SHP77 treated with DMSO at 0.1 percent for 48 hours (cell line): ENCODE data around the gene PLA2G2F.
"Not testable (repeated sequence)": the region's sequence is repeated elsewhere in the genome, so short reads cannot be mapped to it uniquely, and the experiment has no call there.

Experiments
- DNase-seq: peaks from one replicate; lab custom pipeline; 2025; lab: John Stamatoyannopoulos, UW

The PLA2G2F gene

DNA sequence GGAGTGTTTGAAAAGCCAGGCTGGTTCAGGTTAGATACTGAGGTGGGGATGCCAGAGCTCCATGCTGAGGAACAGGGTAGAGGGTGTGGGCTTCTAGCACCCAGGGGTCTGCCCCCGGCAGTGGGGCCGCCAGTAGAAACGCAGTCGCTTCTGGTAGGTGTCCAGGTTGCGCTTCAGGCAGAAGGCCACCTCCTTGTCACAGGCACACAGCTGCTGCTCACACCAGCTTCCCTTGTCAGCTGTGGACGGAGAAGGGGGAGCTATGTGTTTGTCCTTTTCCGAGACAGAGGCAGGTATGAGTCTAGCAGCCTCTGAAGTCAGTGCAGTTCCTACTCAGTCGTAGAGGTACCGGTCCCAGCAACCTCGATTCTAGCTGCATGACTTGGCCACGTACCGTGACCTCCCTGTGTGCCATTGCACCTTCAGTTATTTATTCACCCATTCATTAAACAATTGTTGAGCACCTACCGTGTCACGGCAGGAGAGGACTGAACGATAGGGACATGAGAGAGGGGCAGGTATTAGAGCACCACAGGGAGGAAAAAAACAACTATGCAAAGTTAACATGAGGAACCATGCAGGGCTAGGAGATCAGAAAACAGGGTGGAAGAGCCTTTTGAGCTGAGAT, 25.0 kb upstream of the PLA2G2F start:
- no peak for DNase-seq

DNA sequence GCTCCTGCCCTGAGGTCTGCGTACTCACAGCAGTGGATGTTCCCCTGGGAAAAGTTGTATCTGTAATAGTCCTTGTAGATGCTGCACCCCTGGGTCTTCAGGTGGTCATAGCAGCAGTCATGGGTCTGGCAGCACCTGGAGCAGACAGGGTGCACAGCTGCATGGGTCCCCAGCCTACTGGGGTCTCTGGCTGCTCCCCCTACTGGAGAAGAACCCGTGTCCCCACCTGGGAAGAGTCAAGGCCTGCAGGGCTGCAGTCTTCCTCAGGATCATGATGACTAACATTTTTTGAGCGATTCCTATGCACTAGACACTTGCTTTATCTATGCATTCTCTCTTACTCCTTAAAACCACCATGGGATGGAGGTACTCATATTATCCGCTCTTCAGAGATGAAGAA, 23.6 kb upstream of the PLA2G2F start:
- no peak for DNase-seq

DNA sequence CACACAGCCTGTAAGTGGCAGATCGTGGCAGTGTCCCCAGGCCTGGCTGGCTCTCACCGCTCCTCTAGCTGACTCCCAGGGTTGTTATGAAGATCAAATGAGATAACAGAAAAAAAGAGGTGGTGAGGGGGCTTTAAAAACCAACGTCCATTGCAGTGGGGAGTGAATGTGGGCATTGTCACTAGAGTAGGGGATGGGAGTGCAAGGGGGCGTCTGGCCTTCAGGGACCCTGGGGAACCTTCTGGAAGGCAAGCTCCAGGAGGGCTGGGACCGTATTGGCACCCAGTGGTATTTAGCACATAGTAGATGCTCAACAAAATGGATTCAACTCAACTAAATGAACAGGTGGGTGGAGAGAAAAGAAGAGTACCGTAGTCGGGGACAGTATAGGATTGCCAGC, 23.2 kb upstream of the PLA2G2F start:
- DNase-seq = no peak

DNA sequence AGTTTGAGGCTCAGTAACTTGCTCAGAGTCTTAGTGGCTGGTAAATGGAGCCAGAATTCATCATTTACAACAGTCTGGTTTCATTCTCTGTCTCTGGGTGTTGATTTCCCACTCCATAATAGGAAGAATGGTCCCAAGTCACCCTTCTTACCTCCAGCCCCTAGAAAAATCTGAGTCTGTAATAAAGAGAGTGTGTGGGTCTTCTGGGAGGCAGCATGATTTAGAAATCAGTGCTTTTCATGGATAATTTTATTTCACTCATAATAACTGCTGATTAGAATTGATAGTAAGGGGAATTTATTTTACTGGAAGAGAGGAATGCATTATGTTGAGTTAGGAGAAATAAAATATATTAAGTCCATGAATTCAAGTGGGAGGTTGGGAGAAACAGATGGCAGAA, 21.9 kb upstream of the PLA2G2F start:
- DNase-seq = no peak

DNA sequence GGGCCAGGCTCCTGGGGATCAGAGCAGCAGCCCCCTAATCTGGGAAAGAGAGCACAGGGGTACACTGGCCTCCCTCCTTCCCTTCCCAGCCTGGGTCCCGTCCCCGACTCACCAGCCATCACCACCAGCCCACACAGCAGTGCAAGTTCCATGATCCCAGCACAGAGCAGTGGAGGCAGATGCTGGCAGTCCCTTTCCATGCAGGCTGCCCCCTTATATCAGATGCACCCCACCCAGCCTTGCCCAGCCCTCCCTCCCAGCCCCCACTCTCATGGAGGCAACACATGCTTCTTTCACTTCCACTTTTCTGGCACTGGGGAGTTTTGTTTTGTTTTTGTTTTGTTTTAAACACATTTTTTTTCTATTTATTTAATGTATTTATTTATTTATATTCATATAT, 19.8 kb upstream of the PLA2G2F start, which contains the start of gene PLA2G2D:
TSS of gene PLA2G2D (minus strand) at position 190 of the 400 bp plus-strand sequence. CDS start at position 152, 38 bp downstream.
- DNase-seq = no peak

DNA sequence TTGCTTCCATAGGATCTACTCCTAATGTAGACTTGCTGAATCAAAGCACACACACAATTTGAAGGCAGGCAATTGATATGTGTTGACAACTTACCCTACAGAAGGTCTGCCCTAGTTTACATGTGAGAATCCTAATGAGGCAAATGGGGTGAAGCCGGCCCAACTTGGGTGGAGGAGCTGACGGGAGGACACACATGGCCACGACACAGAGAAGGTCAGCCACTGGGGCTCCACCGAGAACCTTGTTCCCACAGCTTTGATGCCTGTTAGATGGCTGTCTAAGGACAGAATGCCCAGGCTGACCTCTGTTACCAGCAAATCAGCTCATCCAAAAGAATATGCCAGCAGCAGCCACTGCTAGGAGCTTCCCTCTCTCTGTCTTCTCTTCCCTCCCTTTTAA, 18.3 kb upstream of the PLA2G2F start:
- no peak for DNase-seq

DNA sequence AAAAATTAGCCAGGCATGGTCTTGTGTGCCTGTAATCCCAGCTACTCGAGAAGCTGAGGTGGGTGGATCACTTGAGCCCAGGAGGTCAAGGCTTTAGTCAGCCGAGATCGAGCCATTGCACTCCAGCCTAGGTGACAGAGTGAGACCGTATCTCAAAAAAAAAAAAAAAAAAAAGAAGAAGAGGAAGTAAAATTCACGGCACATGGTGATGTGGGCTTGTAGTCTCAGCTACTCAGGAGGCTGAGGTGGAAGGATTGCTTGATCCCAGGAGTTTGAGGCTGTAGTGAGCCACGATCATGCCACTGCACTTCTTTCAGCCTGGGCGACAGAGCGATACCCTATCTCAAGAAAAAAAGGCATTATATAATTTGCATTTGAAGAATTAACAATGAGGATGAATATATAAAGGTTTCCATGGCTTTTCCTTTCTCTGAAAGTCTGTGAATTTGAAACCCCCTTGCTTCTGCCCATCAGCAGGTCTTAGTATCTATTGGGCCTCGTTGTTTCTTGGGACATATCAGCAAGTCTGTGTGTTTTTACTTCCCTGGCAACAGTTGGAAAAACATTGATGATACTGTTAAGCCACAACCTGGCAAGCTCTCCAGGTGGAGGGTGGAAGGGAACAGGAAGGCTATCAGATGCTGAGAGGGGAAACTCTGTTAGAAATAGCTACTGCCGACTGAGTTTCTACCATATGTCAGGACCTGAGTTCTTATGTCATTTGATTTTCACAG, 15.2 kb upstream of the PLA2G2F start:
- DNase-seq = no peak

DNA sequence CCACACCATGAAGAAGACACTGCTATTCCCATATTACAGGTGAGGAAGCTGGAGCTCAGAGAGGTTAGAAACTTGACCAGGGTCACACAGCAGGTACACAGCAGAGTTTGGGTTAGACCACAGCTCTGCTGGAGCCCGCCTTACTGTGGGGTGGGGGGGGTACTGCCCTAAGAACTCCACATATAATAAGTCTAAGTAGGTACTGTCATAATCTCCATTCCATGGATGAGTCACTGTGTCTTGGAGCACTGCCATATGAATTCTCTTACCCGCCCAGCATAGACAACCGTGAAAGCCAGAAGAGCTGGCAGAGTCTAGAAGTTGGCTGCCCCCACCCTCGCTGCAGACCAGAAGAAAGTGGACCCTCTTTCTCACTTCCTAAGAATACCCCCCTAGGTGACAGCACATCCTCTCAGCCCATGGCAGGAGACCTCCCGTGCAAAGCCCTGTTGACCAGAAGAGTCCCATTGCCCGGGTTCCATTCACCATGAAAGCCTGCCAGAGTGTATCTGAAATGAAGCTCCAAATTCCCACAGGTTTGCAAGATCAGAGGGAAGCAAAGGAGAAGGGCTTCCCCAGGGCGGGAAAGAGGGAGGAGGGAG, 14.6 kb upstream of the PLA2G2F start:
- DNase-seq = no peak

DNA sequence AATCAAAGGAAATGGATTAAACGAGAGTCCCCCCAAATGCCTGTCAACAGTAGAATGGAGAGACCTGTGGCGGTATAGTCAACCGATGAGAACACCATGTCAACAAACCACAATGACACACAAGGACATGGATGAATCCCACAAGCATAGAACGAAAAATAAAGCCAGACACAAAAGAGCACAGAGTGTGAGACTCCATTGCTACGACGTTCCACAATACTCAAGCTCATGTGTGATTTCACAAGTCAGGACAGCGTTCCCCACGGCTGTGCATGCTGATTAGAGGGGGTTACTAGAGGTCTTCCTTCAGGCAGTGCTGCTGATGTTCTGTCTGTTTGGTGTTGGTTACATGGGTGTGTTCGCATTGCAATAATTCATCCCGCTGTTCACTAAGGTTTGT, 14.0 kb upstream of the PLA2G2F start:
- DNase-seq = no peak

DNA sequence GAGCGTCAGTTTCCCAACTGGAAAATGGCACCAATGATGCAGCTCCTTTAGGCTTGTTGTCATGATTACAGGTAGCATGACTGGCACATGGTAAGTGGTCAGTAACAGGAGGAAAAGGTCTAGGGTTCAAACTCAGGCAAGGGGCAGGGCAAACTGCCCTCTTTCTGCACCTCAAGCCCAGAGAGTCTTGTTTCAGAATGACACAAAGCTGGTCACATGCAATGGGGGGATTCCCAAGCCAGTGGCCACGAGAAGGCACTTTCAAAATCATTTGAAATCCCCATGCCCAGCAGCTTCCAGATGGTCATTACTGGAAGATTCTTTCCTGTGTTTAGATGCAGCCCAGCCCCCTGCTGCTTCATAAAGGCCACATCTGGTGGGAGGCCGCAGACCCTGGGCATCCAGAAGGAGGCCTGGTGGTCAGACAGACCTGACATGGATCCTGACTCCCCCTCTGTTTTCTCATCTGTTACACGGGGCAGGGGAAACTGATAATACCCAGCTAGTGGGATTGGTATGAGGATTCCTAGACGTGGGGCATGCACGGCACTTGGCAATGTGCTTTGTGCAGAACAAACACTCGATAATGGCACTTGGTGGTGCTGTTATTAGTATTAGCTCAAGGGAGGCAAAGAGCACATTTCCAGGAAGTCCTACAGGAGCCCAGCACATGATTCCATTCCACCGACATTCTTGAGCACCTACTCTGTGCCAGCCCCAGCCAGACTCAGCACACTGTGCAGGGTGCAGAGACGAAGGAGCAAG, 12.9 kb upstream of the PLA2G2F start:
- DNase-seq = no peak

DNA sequence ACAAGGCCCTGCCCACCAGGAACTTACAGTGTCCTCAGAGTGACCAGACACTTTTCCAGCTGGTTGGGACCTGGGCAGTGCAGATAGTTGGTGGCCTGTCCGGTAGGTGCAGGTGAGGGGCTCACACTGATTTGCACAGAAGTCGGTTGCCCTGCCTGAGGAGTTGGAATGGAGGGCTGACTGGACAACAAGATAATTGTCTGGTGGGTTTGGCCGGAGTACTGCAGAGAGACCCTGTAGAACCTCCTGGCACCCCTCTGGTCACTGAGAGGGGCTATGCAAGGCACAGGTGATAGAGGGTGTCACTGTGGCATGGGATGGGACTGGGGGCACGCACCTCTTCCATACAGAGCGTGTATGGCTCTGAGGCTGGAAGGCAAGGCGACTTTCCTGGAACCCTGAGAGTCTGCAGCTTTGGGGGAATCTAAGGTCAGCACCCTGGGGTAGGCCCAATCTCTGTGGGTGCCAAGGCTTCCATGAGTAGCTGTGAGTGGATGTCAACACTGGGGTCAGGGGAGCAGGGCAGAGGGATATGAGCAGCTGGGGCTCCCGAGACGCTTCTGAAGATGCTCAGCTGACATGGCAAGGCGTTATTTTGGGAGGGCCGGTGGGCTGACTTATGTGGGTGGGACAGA, 12.2 kb upstream of the PLA2G2F start:
- DNase-seq = no peak

DNA sequence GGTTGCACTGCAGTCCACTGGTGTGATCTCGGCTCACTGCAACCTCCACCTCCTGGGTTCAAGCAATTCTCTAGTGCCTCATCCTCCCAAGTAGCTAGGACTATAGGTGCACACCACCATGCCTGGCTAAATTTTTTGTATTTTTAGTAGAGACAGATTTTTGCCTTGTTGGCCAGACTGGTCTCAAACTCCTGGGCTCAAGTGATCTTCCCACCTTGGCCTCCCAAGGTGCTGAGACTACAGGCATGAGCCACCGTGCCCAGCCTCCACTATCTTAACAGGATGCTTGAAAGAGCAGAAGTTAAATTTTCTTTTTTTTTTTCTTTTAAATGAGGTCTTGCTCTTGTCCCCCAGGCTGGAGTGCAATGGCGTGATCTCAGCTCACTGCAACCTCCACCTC, 8.6 kb upstream of the PLA2G2F start:
- DNase-seq = not testable (repeated sequence)

DNA sequence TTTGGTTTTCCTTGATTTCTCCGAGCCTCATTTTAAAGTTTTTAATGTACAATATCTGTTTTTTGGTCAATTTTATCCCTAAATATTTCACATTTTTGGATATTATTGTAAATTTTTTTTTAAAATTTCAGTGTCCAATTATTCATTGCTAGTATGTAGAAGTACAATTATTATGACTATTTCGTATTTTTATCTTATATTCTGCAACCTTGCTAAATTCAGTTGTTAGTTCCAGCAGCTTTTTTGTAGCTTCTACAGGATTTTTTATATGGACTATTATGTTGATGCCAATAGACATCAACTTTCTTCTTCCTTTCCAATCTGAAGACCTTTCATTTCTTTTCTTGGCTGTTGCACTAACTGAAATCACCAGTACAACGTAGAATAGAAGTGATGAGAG, 4.1 kb upstream of the PLA2G2F start:
- no peak for DNase-seq

DNA sequence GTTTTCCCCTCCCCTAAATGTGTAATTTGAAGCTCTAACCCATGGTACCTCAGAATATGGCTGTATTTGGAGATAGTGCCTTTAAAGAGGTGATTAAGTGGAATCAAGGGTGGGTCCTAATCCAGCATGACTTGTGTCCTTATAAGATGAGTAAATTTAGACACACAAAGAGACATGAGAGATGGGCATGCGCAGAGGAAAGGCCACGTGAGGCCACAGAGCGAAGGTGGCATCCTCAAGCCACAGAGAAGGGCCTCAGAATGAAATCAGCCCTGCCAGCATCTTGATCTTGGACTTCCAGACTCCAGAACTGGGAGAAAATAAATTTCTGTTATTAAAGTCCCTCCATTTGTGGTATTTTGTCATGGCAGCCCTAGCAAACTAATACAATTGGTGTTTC, 2.9 kb upstream of the PLA2G2F start:
- no peak for DNase-seq

DNA sequence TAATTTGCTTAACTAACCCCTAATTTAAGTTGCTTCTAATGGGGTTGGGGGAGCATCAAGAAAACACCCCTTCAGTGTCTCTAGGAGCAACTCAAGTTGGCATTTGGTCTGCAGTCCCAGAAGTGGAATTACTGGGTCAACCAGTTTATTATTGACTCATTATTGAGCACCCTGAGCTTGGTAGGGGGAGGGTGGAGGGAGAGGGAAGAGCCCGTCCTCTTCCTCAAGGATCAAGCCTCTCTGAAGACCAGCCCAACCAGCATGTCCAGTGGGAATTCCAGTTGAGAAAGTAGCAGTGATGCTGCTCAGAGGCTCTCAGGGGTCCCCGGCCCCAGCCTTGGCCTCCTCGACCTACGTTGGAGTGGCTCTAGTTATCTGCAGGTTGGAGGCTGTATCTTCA, 2.1 kb upstream of the PLA2G2F start:
- DNase-seq = no peak

DNA sequence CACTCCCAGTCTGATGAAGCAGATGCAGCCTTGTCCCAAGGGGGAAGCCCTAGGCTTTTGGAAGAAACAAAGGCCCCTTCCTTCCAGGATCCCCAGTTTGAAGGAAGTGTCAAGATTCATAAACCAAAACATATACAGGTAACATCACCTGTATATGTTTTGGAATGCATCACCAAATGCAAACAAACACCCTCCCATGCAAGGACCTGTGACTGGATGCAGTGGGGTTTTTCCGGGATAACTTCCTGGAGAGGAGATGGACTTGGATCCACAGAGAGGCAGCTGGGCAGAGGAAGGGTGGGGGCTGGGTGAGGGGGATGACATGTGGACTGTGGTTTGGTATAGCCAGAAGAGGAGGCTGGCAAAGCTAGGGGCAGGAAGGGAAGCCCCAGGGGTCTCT, 1.5 kb upstream of the PLA2G2F start:
- DNase-seq = no peak

DNA sequence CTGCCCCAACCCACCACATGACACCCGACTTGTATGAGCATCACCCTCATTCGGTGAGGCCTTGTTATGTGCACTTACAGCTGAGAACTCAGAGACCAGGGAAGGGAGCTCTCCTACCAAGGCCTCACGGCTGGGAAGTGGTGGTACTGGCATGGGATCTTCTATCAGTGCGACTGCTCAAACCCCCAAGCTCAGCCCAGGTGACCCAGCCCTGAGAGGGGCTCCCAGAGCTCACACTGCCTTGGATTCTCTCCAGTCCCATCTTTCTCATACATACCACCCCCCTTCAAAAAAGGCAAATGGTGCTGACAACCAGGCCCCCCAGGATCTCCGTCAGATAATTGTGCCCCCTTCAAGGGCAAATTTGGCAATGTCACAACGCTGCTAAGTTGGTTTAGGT, 777 bp upstream of the PLA2G2F start:
- DNase-seq = no peak

DNA sequence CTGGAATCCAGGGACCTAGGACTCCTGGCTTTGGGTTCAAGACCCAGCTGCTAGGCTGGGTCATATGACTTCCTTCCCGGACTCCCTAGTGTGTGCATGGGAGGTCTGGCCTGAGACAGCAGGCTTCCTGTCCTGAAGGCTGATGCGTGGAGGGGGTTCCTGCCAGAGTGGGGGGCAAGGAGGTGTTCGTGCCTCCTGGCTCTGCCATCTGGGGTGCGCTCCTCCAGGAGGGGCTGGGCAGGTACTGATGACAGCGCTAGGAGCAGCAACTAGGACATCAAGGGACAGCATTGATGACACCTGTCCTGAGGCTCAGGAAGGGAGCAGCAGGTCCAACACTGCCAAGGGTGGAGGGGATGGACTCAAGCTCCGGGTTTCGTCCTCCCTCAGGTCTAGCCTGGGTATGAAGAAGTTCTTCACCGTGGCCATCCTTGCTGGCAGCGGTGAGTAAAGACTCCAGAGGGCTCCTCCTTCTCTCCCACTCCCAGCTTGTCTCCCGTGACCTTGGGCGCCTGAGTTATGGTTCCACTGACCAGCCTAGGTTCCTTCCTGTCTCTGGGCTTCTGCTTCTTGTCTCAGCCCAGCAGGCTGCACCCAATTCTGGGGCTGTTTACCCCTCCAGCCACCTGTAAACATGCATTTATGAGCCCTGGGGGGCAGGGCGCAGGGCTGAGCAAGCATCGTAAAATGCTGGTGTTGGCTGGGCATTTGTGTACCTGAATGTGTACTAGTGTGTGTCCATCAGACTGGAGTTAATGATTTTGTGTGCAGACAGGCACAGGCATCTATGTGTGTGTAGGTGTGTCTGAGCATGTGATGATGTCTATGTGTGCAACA, 871 bp downstream of the PLA2G2F start:
- no peak for DNase-seq

DNA sequence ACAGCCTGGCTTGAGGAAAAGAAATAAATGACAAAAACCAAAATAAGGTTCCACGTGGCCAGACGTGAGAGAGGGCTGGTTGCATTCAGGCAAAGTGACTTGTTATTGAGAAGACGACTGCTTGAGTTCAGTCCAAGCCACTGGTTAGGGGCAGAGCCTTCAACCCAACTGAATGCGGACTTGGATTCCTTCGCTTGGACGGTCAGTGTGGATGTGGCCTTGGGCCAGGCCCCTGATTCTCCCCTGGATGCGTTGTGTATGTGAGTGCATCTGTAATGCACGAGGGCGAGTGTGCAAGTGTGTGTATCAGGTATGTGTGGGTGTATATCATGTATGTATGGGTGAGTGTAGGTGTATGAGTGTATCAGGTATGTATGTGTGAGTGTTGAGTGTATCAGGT, 1.9 kb downstream of the PLA2G2F start:
- DNase-seq = no peak

DNA sequence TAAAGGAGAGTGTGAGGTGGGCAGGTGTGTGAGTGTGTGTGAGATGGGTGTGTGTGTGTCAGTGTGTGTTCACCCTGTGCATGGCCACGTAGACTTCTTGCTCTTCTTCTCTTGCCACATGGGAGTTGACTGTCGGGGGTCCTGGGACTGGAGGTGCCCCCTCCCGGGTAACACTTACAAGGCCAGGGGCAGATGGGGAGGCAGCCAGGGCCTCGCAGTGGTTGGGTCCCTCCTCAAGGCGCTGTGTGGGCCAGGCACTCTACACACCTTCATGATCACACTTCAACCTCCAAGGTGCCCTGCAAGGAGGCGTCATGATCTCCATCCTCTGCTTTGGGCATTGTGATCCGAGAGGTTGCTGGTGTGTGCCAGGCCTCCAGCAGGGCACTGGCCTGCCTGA, 2.3 kb downstream of the PLA2G2F start:
- DNase-seq = no peak

DNA sequence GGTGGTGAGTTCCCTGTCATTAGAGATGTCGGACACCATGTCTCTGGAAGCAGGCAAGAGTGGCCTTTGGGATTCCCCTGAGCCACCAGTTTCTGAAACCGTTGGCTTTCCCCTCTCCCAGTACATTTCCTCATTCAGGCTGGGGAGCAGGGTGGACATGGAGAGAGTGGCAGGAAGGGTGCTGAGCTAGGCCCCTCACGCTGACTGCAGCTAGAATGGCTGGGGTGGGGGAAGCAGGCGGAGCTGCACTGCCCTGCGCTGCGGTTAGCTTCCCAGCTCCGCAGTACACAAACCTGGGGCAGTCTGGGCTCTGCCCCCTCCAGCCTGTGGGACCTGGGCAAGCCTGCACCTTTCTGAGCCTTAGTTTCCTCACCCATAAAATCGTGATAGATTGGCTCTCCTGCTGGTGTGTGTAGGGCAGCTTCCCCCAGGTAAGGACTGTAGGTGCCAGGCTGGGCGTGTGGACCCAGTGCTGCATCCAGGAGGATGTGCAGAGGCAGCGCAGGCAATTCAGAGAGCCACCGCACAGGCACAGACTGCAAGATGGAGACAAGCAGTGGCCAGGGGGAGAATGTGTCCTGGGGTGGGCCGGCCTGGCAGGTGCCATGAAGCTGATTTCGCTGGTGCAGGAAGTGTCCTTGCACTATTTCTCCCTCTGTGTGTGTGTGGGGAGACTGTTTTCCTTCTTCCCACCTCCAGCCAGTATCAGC, 3.0 kb downstream of the PLA2G2F start:
- no peak for DNase-seq
